GM12875 (cell line): ENCODE measurements around the gene SCFD1.

ENCODE experiments used
- H3K4me3 ChIP-seq: one replicate; pipeline ENCODE4 v1.5.1; 2011; ENCODE audit warnings: low read depth, low read length, control low read depth
- TF ChIP-seq, protein P1 (sequence below): IDR thresholded peaks from 2 replicates; pipeline ENCODE4 v1.5.1; 2011; ENCODE audit warnings: low read depth, mild to moderate bottlenecking, control low read depth, inconsistent platforms, low read length, moderate library complexity, borderline replicate concordance; ENCODE audit not compliant: insufficient read depth

SCFD1 gene

DNA sequence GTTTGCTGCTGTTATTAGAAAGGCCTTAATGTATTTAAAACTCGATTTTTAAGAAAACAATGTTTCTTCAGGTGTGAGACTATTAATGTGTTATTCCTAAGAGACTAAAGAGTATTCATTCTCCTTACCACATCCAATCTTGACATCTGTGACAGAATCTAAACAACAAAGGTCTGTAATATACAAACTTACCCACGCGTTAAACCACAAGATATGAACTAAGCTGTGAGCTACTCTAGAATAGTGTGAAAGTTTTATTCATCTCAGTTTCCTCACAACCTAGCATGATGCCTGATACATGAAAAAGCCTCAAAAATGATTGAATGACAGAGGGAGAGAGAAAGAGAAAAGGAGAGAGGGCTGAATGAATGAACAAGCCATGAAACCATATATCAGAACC lies 135.0 kb downstream of the SCFD1 start:
- TF ChIP-seq, protein P1, sequence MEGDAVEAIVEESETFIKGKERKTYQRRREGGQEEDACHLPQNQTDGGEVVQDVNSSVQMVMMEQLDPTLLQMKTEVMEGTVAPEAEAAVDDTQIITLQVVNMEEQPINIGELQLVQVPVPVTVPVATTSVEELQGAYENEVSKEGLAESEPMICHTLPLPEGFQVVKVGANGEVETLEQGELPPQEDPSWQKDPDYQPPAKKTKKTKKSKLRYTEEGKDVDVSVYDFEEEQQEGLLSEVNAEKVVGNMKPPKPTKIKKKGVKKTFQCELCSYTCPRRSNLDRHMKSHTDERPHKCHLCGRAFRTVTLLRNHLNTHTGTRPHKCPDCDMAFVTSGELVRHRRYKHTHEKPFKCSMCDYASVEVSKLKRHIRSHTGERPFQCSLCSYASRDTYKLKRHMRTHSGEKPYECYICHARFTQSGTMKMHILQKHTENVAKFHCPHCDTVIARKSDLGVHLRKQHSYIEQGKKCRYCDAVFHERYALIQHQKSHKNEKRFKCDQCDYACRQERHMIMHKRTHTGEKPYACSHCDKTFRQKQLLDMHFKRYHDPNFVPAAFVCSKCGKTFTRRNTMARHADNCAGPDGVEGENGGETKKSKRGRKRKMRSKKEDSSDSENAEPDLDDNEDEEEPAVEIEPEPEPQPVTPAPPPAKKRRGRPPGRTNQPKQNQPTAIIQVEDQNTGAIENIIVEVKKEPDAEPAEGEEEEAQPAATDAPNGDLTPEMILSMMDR, result no peak

DNA sequence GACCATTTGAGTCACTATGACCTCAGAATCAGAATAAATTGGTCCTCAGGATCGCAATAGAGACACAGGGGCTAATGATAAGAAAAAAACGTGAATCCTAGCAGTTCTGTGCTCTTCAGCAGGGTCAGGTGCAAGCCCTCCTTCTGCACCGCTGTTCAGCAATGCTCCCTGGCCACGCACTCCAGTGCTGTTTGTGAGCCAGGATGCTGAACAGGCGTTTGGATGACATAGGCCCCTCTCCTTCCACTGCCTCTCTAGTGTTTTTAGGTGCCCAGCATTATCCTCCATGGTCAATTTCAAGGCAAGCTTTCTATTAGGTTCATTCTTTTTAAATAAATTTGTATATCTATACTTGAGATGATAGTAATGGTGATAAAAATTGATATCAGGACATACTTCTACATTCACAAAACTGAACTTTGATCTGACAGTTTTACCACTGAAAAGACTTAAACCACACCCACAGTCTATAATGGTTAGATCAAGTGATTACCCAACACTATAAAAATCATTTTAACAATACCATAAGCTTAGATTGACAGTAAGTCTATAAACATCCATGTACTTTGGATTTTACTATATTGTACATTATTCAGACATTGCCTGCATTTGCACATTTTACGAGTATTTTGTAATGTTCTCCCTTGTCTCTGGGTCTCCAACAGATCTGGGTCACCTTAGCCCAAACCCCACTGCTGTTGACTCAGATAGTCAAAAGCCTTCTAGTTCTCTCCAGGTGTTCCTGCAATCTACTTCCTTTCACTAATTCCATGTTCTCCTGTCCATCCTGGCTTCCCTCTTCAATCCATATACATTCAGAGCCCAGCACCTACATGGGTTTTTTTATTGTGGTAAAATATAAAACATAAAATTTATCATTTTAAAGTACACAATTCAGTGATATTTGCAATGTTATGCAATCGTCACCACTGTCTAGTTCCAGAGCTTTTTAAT lies 137.3 kb downstream of the SCFD1 start:
- TF ChIP-seq, protein P1, result no peak
- H3K4me3 ChIP-seq, result no peak overlapping the region

More for the DNA sequence above, 135.0 kb downstream of the SCFD1 start:
- H3K4me3 ChIP-seq, result no peak overlapping the region

DNA sequence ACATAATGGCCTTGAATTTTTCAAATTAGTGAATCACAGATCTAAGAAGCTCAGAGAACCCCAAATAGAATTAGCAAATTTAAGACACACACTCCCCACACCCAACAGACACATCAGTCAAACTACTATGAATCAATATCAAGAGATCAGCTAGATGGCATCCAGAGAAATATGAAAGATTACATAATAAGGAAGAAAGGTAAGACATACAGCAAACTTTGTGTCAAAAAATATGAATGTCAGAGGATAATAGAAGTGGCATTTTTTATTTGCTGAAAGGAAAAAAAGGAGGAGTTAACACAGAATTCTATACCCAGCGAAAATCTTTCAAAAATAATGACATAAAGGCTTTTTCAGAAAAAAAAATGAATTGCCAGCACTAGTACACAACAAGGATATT lies 141.8 kb downstream of the SCFD1 start:
- H3K4me3 ChIP-seq, result no peak overlapping the region
- TF ChIP-seq, protein P1, result no peak

DNA sequence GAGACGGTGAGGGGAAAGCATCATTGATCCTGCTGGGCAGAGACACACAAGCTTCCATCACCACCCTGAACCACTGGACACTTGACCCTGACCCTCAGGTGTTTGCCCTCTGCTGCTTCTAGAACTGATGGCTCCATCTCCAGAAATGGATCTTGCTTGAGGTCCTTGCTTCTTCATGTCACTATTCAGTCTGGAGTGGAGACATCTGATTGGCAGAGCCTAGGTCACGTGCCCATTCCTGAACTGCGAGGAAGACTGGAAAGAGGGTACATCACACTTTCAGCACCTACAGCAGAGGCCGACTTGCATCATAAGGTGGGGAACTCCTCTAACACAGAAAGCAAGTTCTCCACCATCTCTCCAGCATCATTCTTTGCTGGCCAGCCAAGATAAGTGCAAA lies 145.5 kb downstream of the SCFD1 start:
- H3K4me3 ChIP-seq, result no peak overlapping the region
- TF ChIP-seq, protein P1, result no peak

DNA sequence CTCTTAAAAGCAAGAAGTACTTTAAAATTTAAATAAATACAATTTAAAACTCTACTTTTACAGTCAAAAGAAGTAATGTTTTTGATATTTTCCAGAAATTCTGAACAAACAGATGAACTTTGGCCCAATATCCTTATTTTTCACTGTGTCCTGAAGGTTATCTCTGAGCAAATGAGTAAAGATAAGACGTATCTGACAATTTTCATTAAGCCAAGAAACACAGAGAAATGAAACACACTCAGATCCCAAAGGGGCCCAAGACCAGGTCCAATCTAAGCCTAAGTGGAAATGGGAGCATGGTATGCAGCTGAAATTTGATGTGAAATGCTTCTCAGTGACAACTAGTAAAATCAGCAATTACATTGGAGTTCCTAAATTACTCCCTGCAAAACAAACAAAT lies 146.7 kb downstream of the SCFD1 start:
- H3K4me3 ChIP-seq, result no peak overlapping the region
- TF ChIP-seq, protein P1, result no peak

DNA sequence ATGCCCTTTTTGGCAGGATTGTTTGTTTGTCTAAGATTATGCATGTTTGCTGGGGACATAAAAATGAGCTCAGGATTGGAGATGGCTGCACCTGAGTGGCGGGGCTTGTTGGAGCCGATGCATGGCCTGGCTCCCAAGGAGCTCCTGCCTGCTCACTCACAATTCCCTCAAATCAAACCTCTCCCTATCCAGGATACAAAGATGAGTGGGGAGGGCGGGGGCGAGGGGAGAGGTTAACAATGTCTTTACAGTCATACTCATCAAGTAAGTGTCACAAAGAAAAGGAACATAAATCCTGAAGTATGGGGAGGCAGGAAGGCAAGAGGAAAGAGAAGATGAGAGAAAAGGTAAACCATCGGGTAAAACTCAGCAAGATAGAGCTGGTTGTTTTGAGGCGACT lies 148.3 kb downstream of the SCFD1 start:
- no peak overlapping the region for H3K4me3 ChIP-seq
- TF ChIP-seq, protein P1, result no peak

DNA sequence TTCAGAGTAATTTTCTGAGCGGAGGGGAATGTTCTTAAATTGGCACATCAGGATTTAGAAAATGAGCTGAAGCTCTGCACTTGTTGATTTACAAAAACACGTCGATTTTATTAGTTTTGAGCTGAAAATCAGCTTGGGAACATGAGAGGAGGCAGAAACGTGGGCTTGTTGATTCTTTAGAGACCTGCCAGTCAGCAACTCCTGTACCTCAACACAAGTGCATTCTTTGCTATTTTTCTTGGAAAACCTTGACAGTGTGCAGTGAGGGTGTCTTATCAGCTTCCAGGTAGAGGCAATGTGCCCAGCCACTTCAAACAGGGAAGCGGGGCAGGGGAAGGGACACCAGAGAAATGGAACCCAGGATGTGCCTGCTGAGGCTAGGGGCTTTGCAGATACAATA lies 149.5 kb downstream of the SCFD1 start:
- no peak overlapping the region for H3K4me3 ChIP-seq
- TF ChIP-seq, protein P1, result no peak
